Uterus (tissue), 4 donors: Measurements from ENCODE around the gene ITIH1. TPM values are rescaled to one million over a fixed set of nuclear protein-coding genes. Genes with fewer than 3 reads are reported as not detected.

Experiments used
- DNase-seq, 2 donors: peaks; one replicate each; pipeline ENCODE4 v3.0.0-alpha.2; 2019 to 2020
- H3K27ac ChIP-seq, 2 donors: fragments of 200-600 bp; sonication (generic); 1 replicate in 1 of 2; 2 replicates in 1 of 2; pipeline ENCODE4 v1.5.1; 2016 to 2018
- H3K27me3 ChIP-seq, 2 donors: fragments of 200-600 bp; sonication (generic); one replicate each; pipeline ENCODE4 v1.5.1; 2018 to 2019; ENCODE audit warnings: control low read depth in 1 of 2
- H3K36me3 ChIP-seq, 2 donors: fragments of 200-600 bp; sonication (generic); one replicate each; pipeline ENCODE4 v1.5.1; 2019; ENCODE audit warnings: control low read depth in 1 of 2
- H3K4me1 ChIP-seq, 2 donors: fragments of 200-600 bp; sonication (generic); one replicate each; pipeline ENCODE4 v1.5.1; 2018 to 2019; ENCODE audit warnings: control low read depth in 1 of 2
- H3K4me3 ChIP-seq, 2 donors: fragments of 200-600 bp; sonication (generic); 1 replicate in 1 of 2; 2 replicates in 1 of 2; pipeline ENCODE4 v1.5.1; 2018 to 2019; ENCODE audit warnings: mild to moderate bottlenecking in 1 of 2
- H3K9me3 ChIP-seq, 2 donors: fragments of 200-600 bp; sonication (generic); one replicate each; pipeline ENCODE4 v1.5.1; 2019; ENCODE audit warnings: control low read depth in 1 of 2
- CTCF ChIP-seq, 4 experiments: fragments of 200-600 bp in 2 of 4; fragments of 450-650 bp in 2 of 4; sonication (generic) in 2 of 4; IDR thresholded peaks; one replicate each; pipeline ENCODE4 v1.5.1; 2016 to 2019; ENCODE audit warnings: antibody characterized with exemption in 4 of 4, mild to moderate bottlenecking in 2 of 4, moderate library complexity in 1 of 4
- POLR2A ChIP-seq, 2 donors: fragments of 450-650 bp; IDR thresholded peaks; one replicate each; pipeline ENCODE4 v1.6.1; 2016; ENCODE audit warnings: antibody characterized with exemption in 2 of 2, mild to moderate bottlenecking in 1 of 2, moderate library complexity in 1 of 2
- intact Hi-C: fragments of 100-400 bp; cut with DNase I; formaldehyde crosslinking; loops from one replicate; pipeline ENCODE4 v1.15.1; 2023; ENCODE audit warnings: low total_unique reads
- total RNA-seq, 4 donors: library from RNA; depleted of rRNA in 3 of 4; stranded (reverse); fragments of >200 nt in 3 of 4; gene quantifications; one replicate each; pipeline versions ENCODE4 v1.1.0 to v1.2.4, GENCODE V29; 2014 to 2023
- donor health status: DM: yes; HTN: yes; CAD: no.

ITIH1 gene
- total RNA-seq, 4 donors from 2014 or later, result 0.18 TPM; not detected in 3

- no peak for DNase-seq
- intact Hi-C loops, result no loop called here
- H3K27ac ChIP-seq, result peak overlapping the region; percentile 77
- no peaks in the 10 kb centered on the region for H3K36me3 ChIP-seq
- no peaks in the 10 kb centered on the region for H3K9me3 ChIP-seq
- H3K27me3 ChIP-seq, result no peaks in the 10 kb centered on the region
- TF ChIP-seq POLR2A (IDR thresholded peaks at IDR 0.05) (no peak), CTCF (IDR thresholded peaks at IDR 0.05) (no peak)
- H3K4me3 ChIP-seq, result peak overlapping the region; percentile 88 to 91
- peaks cover 0 to 8% of the 10 kb centered on the region in 2 donors for H3K4me1 ChIP-seq
Observed at GRCh38 chr3:52771334-52771681, 6.1 kb upstream of the ITIH1 start.

GRCh38 chr3:52771702-52772101 lies 5.7 kb upstream of the ITIH1 start:
- peak overlapping the region in 1 of 2 donors; percentile 77 for H3K27ac ChIP-seq
- TF ChIP-seq POLR2A (IDR thresholded peaks at IDR 0.05) (no peak), CTCF (IDR thresholded peaks at IDR 0.05) (no peak)
- H3K9me3 ChIP-seq, result no peaks in the 10 kb centered on the region
- no peak for DNase-seq
- no peaks in the 10 kb centered on the region for H3K36me3 ChIP-seq
- H3K4me3 ChIP-seq, result no peak overlapping the region
- peaks cover 0 to 8% of the 10 kb centered on the region in 2 donors for H3K4me1 ChIP-seq
- intact Hi-C loops, result no loop called here
- no peaks in the 10 kb centered on the region for H3K27me3 ChIP-seq

GRCh38 chr3:52773361-52774065 lies 3.9 kb upstream of the ITIH1 start:
- TF ChIP-seq CTCF (IDR thresholded peaks at IDR 0.05) (no peak), POLR2A (IDR thresholded peaks at IDR 0.05) (no peak)
- H3K4me1 ChIP-seq, result peaks cover 0 to 8% of the 10 kb centered on the region in 2 donors
- DNase-seq, result no peak
- intact Hi-C loops, result no loop called here
- H3K9me3 ChIP-seq, result no peaks in the 10 kb centered on the region
- no peak overlapping the region for H3K27ac ChIP-seq
- no peak overlapping the region for H3K4me3 ChIP-seq
- no peaks in the 10 kb centered on the region for H3K27me3 ChIP-seq
- no peaks in the 10 kb centered on the region for H3K36me3 ChIP-seq

- peaks cover 0 to 8% of the 10 kb centered on the region in 2 donors for H3K4me1 ChIP-seq
- no peak overlapping the region for H3K27ac ChIP-seq
- no peak overlapping the region for H3K4me3 ChIP-seq
- no peaks in the 10 kb centered on the region for H3K27me3 ChIP-seq
- no peaks in the 10 kb centered on the region for H3K9me3 ChIP-seq
- DNase-seq, result no peak
- H3K36me3 ChIP-seq, result no peaks in the 10 kb centered on the region
- intact Hi-C loops, result no loop called here
- no peak for TF ChIP-seq CTCF (IDR thresholded peaks at IDR 0.05)
- TF ChIP-seq POLR2A (IDR thresholded peaks at IDR 0.05), result no peak
Observed at GRCh38 chr3:52774066-52774713, 3.2 kb upstream of the ITIH1 start.
